ENCODE measurements around the gene NBL1.

- TF ChIP-seq CTCF (conservative IDR thresholded peaks at IDR 0.05; ENCODE audit: low read depth, low read length) = no peak
- TF ChIP-seq EZH2 (IDR thresholded peaks at IDR 0.05; ENCODE audit: borderline replicate concordance, low read depth, low read length, poor library complexity, severe bottlenecking) = no peak
Measured at GRCh38 chr1:19672237-19672636, 28.1 kb downstream of the NBL1 start.
